Globus pallidus (tissue), 1 donor: ENCODE data around the gene ATL3.
"Not testable (repeated sequence)": the region's sequence is repeated elsewhere in the genome, so short reads cannot be mapped to it uniquely, and the experiment has no call there.

Source experiments
- DNase-seq: peaks from one replicate; pipeline ENCODE4 v3.0.0-alpha.2; 2015; ENCODE audit warnings: low spot score

Gene ATL3, protein sequence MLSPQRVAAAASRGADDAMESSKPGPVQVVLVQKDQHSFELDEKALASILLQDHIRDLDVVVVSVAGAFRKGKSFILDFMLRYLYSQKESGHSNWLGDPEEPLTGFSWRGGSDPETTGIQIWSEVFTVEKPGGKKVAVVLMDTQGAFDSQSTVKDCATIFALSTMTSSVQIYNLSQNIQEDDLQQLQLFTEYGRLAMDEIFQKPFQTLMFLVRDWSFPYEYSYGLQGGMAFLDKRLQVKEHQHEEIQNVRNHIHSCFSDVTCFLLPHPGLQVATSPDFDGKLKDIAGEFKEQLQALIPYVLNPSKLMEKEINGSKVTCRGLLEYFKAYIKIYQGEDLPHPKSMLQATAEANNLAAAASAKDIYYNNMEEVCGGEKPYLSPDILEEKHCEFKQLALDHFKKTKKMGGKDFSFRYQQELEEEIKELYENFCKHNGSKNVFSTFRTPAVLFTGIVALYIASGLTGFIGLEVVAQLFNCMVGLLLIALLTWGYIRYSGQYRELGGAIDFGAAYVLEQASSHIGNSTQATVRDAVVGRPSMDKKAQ

GRCh38 chr11:63671322-63672155 is at the start of gene ATL3:
Gene ATL3, minus strand, starts transcription at chr11:63671376. Its CDS starts 41 bp downstream, at chr11:63671335.
- DNase-seq, result peak; percentile 94

GRCh38 chr11:63720611-63721010 is 49.4 kb upstream of the ATL3 start:
- no peak for DNase-seq

DNA sequence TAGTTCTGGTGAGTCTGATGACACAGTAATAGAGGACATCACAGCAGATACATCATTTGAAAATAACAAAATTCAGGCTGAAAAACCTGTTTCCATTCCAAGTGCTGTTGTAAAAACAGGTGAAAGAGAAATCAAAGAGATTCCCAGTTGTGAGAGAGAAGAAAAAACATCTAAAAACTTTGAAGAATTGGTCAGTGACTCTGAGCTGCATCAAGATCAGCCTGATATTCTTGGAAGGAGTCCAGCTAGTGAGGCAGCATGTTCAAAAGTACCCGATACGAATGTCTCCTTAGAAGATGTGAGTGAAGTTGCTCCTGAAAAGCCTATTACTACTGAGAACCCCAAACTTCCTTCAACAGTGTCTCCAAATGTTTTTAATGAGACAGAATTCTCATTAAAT is 48.8 kb upstream of the ATL3 start:
- peak; percentile 46 for DNase-seq

GRCh38 chr11:63719001-63719400 is 47.8 kb upstream of the ATL3 start:
- no peak for DNase-seq

DNA sequence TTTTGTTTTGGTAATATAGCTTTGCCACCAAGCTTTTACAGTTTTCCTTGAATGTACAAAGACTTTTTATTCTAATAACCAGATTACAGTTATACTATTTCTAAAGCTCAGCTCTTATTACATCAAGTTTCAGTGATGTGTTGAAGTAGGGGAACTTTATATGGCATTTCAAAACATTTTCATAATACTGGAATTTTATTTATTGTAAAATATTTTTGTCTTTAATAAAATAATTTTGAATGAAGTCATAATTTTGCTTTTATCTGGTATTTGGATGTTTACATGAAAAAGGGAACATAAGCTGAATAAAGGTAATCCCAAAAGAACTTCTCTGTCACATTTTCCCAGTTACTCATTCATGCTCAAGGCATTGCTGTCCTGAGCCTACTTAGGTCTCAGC is 44.9 kb upstream of the ATL3 start:
- no peak for DNase-seq

DNA sequence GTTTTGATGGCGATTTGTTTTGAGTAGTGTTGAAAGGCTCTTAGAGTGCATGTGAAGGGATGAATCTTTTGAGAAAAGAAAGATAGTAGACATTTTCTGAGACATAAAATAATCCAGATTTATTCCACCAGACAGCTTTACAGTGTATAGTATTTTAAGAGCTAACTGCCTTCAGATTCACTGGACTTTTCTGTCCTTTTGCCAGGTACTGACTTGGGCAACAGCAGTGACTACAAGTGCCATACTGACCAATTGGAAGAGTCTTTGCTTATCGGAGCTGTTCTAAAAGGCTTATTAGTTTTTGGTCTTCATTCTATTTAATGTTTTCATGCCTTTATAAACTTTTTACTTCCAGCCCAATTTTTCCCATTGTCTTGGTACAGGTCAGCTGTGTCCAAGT is 42.6 kb upstream of the ATL3 start:
- no peak for DNase-seq

DNA sequence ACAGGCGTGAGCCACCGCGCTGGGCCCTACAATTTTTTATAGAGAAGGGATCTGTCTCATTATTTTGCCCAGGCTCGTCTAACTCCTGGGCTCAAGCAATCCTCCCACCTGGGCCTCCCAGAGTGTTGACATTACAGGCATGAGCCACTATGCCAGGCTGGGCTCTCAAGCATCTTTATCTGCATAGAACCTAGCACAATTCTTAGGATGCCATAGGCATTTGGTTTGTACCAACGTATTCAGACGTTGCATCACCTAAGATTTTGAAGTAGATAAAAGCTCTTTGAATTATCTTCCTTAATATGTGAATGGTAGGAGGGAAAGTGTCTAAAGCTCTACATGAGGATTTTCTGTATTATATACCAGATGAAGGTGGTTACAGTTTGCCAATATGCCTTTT is 40.7 kb upstream of the ATL3 start:
- DNase-seq, result no peak

- DNase-seq, result no peak
These were observed 39.5 kb upstream of the ATL3 start for GRCh38 chr11:63710476-63711217.

- DNase-seq, result no peak
These were observed 38.2 kb upstream of the ATL3 start for GRCh38 chr11:63709336-63709884.

DNA sequence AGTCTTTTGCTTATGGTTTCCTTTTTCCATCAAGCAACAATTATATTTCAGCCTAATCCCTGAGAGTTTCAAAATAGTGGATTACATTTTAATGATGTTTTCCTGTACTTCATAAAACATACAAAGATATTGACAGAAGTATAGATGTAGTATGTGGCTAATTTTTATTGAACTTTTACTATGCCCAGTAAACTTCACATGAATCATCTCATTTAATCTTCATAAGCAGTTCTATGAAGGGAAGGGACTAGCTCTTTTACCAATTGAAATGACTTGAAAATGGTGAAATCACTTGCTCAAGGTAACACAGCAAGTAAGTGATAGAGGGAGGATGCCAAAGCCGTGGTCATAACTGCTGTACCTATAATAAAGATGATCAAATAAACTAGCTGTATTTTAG is 37.6 kb upstream of the ATL3 start:
- no peak for DNase-seq

DNA sequence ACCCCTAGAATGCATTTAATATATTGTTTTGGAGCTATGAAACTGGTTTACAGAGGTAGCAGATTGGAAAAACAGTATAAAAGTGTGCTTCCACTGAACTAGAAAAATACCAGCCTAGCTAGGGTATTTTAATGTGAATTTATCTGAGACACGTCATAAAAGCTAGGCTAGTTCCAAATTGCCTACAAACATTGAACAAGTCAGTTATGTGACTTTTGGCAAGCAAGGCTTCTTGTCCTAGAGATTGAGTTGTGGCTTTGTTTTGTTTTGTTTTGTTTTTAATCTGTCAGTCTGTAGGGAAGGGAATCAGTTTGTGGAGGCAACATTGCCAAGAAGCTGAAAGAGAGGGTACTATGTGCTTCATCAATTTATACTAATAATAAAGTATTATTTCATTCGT is 34.4 kb upstream of the ATL3 start:
- DNase-seq, result peak; percentile 72

DNA sequence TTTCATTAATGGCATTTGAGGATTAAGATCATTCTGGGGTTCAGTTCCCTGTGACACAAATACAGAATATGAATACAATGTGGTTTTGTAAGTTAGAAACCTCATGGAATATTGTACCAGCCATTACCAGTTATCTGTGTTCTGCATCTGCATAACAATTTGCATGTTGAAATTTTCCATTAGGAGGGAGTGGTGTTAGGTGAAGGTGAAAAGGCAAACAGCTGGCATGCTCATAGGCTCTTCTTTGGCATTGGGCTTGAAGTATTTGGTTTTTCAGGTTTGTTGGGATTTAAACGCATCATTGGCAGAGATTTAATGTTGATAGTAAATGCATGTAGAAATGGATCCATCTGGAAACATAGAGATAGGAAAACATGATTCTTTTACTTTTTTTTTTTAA is 28.7 kb upstream of the ATL3 start:
- DNase-seq, result no peak

- DNase-seq, result peak; percentile 37
These were observed 28.0 kb upstream of the ATL3 start for GRCh38 chr11:63698976-63699733.

GRCh38 chr11:63694596-63694995 is 23.4 kb upstream of the ATL3 start:
- no peak for DNase-seq

DNA sequence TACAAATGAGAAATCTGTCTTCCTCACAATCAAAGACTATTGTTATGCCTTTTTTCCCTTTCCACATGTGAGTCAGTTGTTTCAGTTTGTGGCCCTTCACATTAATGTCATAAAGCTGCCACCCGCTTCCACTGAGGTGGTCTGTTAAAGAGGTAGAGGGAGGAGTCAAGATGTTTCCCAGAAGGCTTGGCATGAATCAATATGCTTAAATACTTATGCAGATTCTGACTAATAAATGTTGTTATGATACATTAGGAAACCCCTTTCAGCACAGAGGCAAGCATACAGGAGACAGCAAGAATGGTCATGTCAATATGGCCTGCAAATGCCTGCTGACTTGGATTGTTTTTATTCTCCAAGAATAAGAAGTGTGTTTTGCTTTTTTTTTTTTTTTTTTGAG is 16.7 kb upstream of the ATL3 start:
- DNase-seq, result no peak

DNA sequence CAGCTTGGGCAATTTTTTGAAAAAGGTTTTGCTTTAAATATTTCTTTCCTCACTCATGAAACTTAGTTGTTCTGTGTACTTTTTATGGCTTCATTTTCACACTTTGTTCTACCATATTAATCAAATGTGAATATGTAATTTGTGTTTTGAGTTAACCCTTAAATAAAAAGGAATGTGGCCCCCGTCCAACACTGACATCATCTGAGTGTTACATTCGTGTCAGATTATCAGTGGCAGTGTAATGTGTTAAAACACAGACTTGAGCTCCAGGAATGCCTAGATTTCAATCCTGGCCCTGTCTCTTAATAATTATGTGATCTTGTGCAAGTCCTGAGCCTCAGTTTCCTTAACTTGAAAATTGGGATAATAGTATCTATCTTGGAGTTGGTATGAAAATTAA is 15.8 kb upstream of the ATL3 start:
- no peak for DNase-seq

GRCh38 chr11:63685158-63685721 is 14.1 kb upstream of the ATL3 start:
- DNase-seq, result not testable (repeated sequence)

DNA sequence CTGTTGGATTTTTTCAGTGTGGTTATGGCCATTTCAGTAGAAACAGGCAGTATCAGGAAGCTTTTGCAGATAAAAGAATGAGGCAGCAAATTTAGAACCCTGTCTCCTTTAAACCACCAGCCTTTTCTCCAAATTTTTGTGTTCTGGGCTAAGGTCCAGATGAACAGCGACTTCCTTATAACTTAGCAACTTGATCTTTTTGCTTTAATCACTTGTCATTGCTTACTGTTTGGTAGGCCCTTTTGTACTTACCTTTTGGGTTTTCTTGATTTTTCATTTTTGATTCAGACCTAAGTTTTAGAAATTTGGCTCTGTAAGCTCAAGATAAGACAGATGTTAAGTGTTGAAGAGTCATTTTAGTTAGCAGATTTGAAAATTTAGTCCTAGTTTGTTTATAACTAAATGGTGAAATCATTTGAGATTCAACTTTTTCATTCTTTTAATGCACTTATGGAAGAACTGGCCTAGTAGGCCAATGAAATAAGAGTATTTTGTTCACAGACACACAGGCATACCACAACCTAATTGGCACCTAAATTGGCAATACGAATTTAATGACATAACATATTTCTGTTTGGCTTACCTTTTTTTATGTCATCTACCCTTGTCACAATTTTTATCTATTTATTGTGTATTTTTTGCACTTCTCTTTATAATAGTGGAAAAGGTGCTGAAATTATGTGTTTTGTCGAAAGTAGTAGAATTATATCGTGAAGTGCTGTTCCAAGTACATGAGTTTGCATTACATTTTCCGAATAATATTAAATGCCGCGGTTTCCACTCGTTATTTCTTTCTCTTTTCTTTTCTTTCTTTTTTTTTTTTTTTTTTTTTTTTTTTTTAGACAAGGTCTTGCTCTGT is 12.2 kb upstream of the ATL3 start:
- DNase-seq, result peak; percentile 52

GRCh38 chr11:63682066-63683021 is 11.2 kb upstream of the ATL3 start:
- DNase-seq, result peak; percentile 75
